Stimulated activated CD4-positive, alpha-beta T cell treated with anti-CD3 and anti-CD28 coated beads, Interleukin-15, amount 100 ng/mL, for 48 hours (primary cell): ENCODE data around the gene CCDC92.

ENCODE experiments used
- DNase-seq, 2 donors: peaks; one replicate each; pipeline ENCODE4 v3.0.0-alpha.2; 2020; ENCODE audit warnings: low read depth in 2 of 2

Gene CCDC92

DNA sequence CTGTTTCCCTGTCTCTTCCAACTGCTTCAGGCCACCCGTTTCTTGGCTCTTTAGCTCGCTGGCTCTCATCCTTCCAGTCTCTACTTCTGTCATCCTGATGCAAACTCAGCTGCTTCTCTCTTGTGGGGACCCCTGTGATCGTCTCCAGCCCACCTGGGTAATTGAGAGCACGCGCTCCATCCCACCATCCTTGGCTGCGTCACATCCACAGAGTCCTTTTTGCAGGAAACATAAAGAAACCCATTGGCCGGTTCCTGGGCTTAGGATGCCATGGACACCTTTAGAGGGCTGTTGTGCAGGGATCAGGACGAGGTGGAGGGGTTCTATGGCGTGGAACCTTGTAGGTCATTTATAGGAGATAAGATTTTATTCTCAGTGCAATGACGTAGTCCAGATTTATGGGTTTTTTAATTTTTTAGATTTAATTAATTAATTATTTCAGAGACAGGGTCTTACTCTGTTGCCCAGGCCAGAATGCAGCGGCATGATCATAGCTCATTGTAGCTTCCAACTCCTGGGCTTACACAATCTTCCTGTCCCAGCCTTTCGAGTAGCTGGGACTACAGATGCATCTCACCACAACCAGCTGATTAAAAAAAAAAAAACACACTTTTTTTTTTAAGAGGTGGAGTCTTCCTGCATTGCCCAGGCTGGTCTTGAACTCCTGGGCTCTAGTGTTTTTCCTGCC, 82.6 kb downstream of the CCDC92 start:
- no peak for DNase-seq

GRCh38 chr12:123888989-123889388, 83.6 kb downstream of the CCDC92 start:
- DNase-seq: no peak

GRCh38 chr12:123886931-123887582, 85.6 kb downstream of the CCDC92 start:
- DNase-seq: no peak

DNA sequence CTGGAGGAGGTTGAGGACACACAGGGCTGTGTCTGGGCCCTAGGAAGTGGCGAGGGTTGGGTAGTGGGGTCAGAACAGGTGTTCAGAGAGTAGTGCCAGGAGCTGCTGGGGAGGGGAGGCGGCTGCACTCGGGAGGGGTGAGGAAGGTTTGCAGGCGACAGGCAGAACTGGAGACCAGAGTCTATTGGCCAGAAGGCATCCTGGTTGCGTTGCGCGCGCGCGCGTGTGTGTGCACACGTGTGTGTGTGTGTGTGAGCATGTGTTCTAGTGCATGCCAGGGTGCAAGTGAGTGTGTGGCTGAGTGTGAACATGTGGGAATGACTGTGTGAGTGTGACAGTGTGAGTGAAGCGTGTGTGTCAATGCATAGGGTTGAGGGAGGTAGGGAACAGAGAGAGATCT, 86.4 kb downstream of the CCDC92 start:
- no peak for DNase-seq
